Head of caudate nucleus (tissue), 42 donors: ENCODE results near the gene C17orf114.

Experiments used
- DNase-seq, 42 donors: peaks; one replicate each; pipeline versions ENCODE4 v3.0.0 to v3.0.0-alpha.2; 2020 to 2021; ENCODE audit warnings: mixed read lengths in 7 of 42
- intact Hi-C: fragments of 100-400 bp; cut with DNase I; formaldehyde crosslinking; loops from one replicate; pipeline ENCODE4 v1.15.0; 2022

C17orf114 gene

GRCh38 chr17:4766723-4767122 lies 35.4 kb downstream of the C17orf114 start:
- no peak for DNase-seq
- intact Hi-C loops: no loop called here

GRCh38 chr17:4766201-4766600 lies 35.9 kb downstream of the C17orf114 start:
- intact Hi-C loops: no loop called here
- DNase-seq: no peak

- no peak for DNase-seq
- intact Hi-C loops: no loop called here
These were observed 37.5 kb downstream of the C17orf114 start for GRCh38 chr17:4764595-4764994.

- intact Hi-C loops: no loop called here
- DNase-seq: no peak
These were observed 42.3 kb downstream of the C17orf114 start for GRCh38 chr17:4759776-4760236.

GRCh38 chr17:4753392-4753791 lies 48.7 kb downstream of the C17orf114 start:
- intact Hi-C loops: no loop called here
- no peak for DNase-seq

- intact Hi-C loops: no loop called here
- no peak for DNase-seq
These were observed 50.2 kb downstream of the C17orf114 start for GRCh38 chr17:4751932-4752331.
